Hepatocyte (in vitro differentiated cells): ENCODE data around the gene PSG3. TPM values are rescaled to one million over a fixed set of nuclear protein-coding genes. Genes with fewer than 3 reads are reported as not detected.
"Not testable (repeated sequence)": the region's sequence is repeated elsewhere in the genome, so short reads cannot be mapped to it uniquely, and the experiment has no call there.

Experiments used
- DNase-seq: peaks from one replicate; pipeline ENCODE4 v3.0.0-alpha.2; 2016; ENCODE audit warnings: low spot score
- H2AFZ ChIP-seq: fragments of 200-600 bp; sonication (generic); 2 replicates; pipeline ENCODE4 v1.6.0; 2016; ENCODE audit warnings: antibody characterized with exemption, mild to moderate bottlenecking
- H3K27ac ChIP-seq: fragments of 200-600 bp; sonication (generic); 2 replicates; pipeline ENCODE4 v1.5.1; 2016; ENCODE audit warnings: mild to moderate bottlenecking
- H3K27me3 ChIP-seq: fragments of 200-600 bp; sonication (generic); 2 replicates; pipeline ENCODE4 v1.6.1; 2016
- H3K36me3 ChIP-seq: fragments of 200-600 bp; sonication (generic); replicated peaks from 2 replicates; pipeline ENCODE4 v1.5.1; 2016; ENCODE audit warnings: low read depth; ENCODE audit not compliant: insufficient read depth
- H3K4me1 ChIP-seq: fragments of 200-600 bp; sonication (generic); 2 replicates; pipeline ENCODE4 v1.5.1; 2016; ENCODE audit warnings: mild to moderate bottlenecking, moderate library complexity; ENCODE audit not compliant: insufficient read depth
- H3K4me2 ChIP-seq: fragments of 200-600 bp; sonication (generic); 2 replicates; pipeline ENCODE4 v1.6.0; 2016
- H3K4me3 ChIP-seq: fragments of 200-600 bp; sonication (generic); 2 replicates; pipeline ENCODE4 v1.5.1; 2016; ENCODE audit warnings: mild to moderate bottlenecking
- H3K79me2 ChIP-seq: fragments of 200-600 bp; sonication (generic); 2 replicates; pipeline ENCODE4 v1.6.0; 2017; ENCODE audit warnings: mild to moderate bottlenecking
- H3K9me2 ChIP-seq: fragments of 200-600 bp; sonication (generic); replicated peaks from 2 replicates; pipeline ENCODE4 v1.6.0; 2017; ENCODE audit warnings: mild to moderate bottlenecking; ENCODE audit not compliant: insufficient read depth
- H3K9me3 ChIP-seq: fragments of 200-600 bp; sonication (generic); 2 replicates; pipeline ENCODE4 v1.5.1; 2016; ENCODE audit warnings: low read depth, mild to moderate bottlenecking
- H4K20me1 ChIP-seq: fragments of 200-600 bp; sonication (generic); 2 replicates; pipeline ENCODE4 v1.6.0; 2016; ENCODE audit warnings: mild to moderate bottlenecking; ENCODE audit not compliant: insufficient read depth, poor library complexity, severe bottlenecking
- whole genome bisulfite sequencing: methylation state at CpG from one replicate; pipeline ENCODE4 v1.1.6; 2016; ENCODE audit warnings: low lambda C conversion rate; ENCODE audit errors: missing lambda C conversion rate; 5-methylcytosine and 5-hydroxymethylcytosine counted together
- polyA plus RNA-seq: library from polyadenylated mRNA; unstranded; fragments of >200 nt; fragmentation: Nextera tagmentation; extraction: Ambion mirVana; gene quantifications from 2 replicates; pipeline ENCODE4 v1.2.1, GENCODE V29; 2016
- total RNA-seq: library from RNA; depleted of rRNA; stranded (reverse); fragments of >200 nt; gene quantifications from 2 replicates; pipeline ENCODE4 v1.2.3, GENCODE V29; 2014

The PSG3 gene
- total and polyA plus RNA-seq, 2 experiments from 2014 or later, result not detected

DNA sequence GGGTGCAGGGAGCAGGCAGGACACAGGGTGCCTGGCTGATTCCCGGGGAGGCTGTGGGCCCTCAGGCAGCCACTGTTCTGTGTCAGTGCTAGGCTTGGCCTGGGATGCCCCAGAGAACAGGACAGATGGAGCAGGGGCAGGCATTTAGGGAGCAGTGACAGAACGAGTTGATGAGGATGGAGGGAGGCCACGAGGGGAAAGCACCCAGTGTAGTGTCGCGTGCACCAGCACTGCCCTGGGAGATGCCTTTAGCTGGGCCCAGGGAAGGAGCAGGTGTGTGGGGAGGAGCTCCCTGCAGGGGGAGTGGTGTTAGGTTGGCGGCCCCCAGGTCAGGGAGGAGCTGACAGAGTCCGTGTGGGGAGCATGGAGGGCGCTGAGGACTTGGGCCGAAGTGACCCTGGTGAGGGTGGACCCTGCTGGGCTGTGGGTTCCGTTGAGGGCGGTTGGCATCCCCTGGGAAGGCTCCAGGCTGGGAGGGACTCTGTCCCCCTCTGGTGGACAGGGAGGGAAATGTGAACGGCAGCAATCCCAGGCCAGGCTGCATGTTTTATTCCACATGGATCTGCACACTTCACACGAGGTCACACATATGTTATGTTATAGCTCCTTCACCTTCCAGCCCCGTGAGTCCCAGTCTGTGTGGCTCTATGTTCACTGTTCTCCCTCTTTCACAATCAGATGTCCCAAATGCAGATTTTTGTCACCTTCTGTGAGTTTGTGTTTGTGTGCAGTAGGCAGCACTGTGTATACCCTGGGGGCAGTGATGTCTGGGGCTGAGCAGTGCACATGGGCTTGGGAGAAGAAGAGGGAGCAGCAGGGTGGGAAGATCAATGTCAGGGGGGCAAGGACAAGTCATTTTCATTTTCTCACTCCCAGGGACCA is 1.7 kb upstream of the PSG3 start:
- 67% methylated on average over 14 of the region's 14 CpGs for WGBS
- H3K79me2 ChIP-seq, H3K9me3 ChIP-seq, H3K4me1 ChIP-seq, DNase-seq, H3K4me3 ChIP-seq, H3K9me2 ChIP-seq, H3K27ac ChIP-seq, H2AFZ ChIP-seq, H3K36me3 ChIP-seq, H3K4me2 ChIP-seq, H3K27me3 ChIP-seq, H4K20me1 ChIP-seq: not testable (repeated sequence)

- not testable (repeated sequence) for H3K27ac ChIP-seq, H3K4me2 ChIP-seq
- WGBS, result 38% methylated on average over 2 of the region's 2 CpGs
These were observed 2.7 kb downstream of the PSG3 start for GRCh38 chr19:42737581-42738011.

GRCh38 chr19:42728341-42728740 is 11.9 kb downstream of the PSG3 start:
- not testable (repeated sequence) for H3K27me3 ChIP-seq, H3K4me1 ChIP-seq, H3K79me2 ChIP-seq, H3K4me3 ChIP-seq, H3K9me2 ChIP-seq, H4K20me1 ChIP-seq, H2AFZ ChIP-seq, H3K27ac ChIP-seq, H3K9me3 ChIP-seq, DNase-seq, H3K36me3 ChIP-seq, H3K4me2 ChIP-seq
- 36% methylated on average over 5 of the region's 5 CpGs for WGBS

More at GRCh38 chr19:42737581-42738011, 2.7 kb downstream of the PSG3 start:
- H3K36me3 ChIP-seq, H2AFZ ChIP-seq, H3K9me3 ChIP-seq, DNase-seq, H3K9me2 ChIP-seq, H3K27me3 ChIP-seq, H3K79me2 ChIP-seq, H3K4me3 ChIP-seq, H4K20me1 ChIP-seq, H3K4me1 ChIP-seq: not testable (repeated sequence)

GRCh38 chr19:42714000-42714399 is 26.3 kb downstream of the PSG3 start:
- H3K9me3 ChIP-seq, H3K4me1 ChIP-seq, H3K4me2 ChIP-seq, H3K36me3 ChIP-seq, H3K79me2 ChIP-seq, H4K20me1 ChIP-seq, H3K27ac ChIP-seq, H3K4me3 ChIP-seq, H2AFZ ChIP-seq, H3K9me2 ChIP-seq, H3K27me3 ChIP-seq, DNase-seq: not testable (repeated sequence)
- 50% methylated on average over 1 of the region's 1 CpG for WGBS

DNA sequence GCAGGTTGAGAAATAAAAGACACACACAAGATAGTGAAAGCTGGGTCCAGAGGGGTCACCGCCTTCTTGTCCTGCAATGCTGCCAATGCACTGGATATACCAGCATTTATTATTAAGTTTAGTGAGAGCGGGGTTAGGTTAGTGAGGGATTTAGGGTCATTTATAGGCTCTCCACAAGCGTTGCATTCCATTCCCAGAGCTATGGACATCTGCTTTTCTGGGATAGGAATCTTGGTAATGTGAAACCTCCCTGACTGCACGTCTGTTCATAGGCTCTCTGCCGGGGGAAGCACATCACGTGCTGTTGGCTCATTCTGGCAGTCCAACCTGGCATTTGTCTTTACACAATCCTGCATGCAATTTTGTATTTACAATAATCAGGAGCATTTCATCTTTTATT is 27.5 kb downstream of the PSG3 start:
- not testable (repeated sequence) for H3K4me3 ChIP-seq, H3K27me3 ChIP-seq, DNase-seq, H3K27ac ChIP-seq, H4K20me1 ChIP-seq, H3K79me2 ChIP-seq, H2AFZ ChIP-seq, H3K36me3 ChIP-seq, H3K4me2 ChIP-seq, H3K4me1 ChIP-seq, H3K9me3 ChIP-seq, H3K9me2 ChIP-seq
- WGBS, result 63% methylated on average over 6 of the region's 6 CpGs

DNA sequence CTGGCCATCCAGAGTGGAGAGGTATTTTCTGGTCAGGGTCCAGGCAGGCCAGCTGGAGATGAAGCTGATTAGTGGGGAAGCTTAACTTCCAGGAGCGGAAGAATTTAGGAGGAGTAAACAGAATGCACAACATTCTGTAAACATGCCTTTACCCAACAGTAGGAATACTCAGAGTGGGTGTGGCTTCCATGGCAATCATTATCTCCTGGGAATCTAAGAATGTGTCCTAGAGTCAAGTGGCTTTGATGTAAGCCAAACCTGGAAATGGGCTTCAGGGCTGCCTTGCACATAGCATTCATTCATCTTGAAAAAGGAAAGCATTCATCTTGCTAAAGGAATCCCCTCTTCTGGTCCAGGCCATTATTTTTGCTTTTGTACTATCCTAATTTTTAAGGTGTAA is 29.3 kb downstream of the PSG3 start:
- WGBS, result 92% methylated on average over 1 of the region's 1 CpG
- not testable (repeated sequence) for DNase-seq, H3K4me2 ChIP-seq, H4K20me1 ChIP-seq, H3K9me2 ChIP-seq, H3K36me3 ChIP-seq, H3K4me1 ChIP-seq, H3K27ac ChIP-seq, H3K79me2 ChIP-seq, H3K9me3 ChIP-seq, H2AFZ ChIP-seq, H3K4me3 ChIP-seq, H3K27me3 ChIP-seq
